Adrenal gland (tissue), 5 donors: ENCODE measurements around the gene ZBTB32.

Experiments used
- POLR2A ChIP-seq, 2 donors: fragments of 450-650 bp; IDR thresholded peaks; one replicate each; pipeline ENCODE4 v1.6.1; 2017; ENCODE audit warnings: antibody characterized with exemption in 2 of 2, mild to moderate bottlenecking in 2 of 2, moderate library complexity in 1 of 2
- TF ChIP-seq, protein P1 (sequence below), 6 experiments: fragments of 450-650 bp in 4 of 6; fragments of 200-600 bp in 2 of 6; sonication (generic) in 1 of 6; IDR thresholded peaks; 1 replicate in 5 of 6; 2 replicates in 1 of 6; pipeline versions ENCODE4 v1.5.1 to v1.8.0; 2016 to 2021; ENCODE audit warnings: antibody characterized with exemption in 6 of 6, mild to moderate bottlenecking in 2 of 6, moderate library complexity in 1 of 6
- donor health status: DM: no; HTN: no; CAD: no.

DNA sequence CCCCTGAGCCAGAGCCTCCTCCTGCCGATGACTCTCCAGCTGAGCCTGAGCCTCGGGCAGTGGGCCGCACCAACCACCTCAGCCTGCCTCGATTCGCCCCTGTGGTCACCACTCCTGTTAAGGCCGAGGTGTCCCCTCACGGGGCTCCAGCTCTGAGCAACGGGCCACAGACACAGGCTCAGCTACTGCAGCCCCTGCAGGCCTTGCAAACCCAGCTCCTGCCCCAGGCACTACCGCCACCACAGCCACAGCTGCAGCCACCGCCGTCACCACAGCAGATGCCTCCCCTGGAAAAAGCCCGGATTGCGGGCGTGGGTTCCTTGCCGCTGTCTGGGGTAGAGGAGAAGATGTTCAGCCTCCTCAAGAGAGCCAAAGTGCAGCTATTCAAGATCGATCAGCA lies 17.0 kb downstream of the ZBTB32 start:
- TF ChIP-seq, protein P1, sequence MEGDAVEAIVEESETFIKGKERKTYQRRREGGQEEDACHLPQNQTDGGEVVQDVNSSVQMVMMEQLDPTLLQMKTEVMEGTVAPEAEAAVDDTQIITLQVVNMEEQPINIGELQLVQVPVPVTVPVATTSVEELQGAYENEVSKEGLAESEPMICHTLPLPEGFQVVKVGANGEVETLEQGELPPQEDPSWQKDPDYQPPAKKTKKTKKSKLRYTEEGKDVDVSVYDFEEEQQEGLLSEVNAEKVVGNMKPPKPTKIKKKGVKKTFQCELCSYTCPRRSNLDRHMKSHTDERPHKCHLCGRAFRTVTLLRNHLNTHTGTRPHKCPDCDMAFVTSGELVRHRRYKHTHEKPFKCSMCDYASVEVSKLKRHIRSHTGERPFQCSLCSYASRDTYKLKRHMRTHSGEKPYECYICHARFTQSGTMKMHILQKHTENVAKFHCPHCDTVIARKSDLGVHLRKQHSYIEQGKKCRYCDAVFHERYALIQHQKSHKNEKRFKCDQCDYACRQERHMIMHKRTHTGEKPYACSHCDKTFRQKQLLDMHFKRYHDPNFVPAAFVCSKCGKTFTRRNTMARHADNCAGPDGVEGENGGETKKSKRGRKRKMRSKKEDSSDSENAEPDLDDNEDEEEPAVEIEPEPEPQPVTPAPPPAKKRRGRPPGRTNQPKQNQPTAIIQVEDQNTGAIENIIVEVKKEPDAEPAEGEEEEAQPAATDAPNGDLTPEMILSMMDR (IDR thresholded peaks at IDR 0.05): no peak
- TF ChIP-seq POLR2A (IDR thresholded peaks at IDR 0.05): no peak
